HL-60 (cell line): ENCODE data around the gene CLDN6.

Experiments used
- DNase-seq, 2 experiments: peaks; one replicate each; pipeline ENCODE4 v3.0.0-alpha.2; 2010 to 2020; ENCODE audit warnings: low read depth in 1 of 2, low spot score in 1 of 2
- H3K27ac ChIP-seq: fragments of 250-450 bp; sonication (Bioruptor Pico); replicated peaks from 2 replicates; pipeline ENCODE4 v1.5.1; 2020; ENCODE audit warnings: mild to moderate bottlenecking, moderate library complexity
- H3K27me3 ChIP-seq: fragments of 250-450 bp; sonication (Bioruptor Pico); 2 replicates; pipeline ENCODE4 v1.5.1; 2021; ENCODE audit warnings: mild to moderate bottlenecking, moderate library complexity; ENCODE audit not compliant: insufficient read depth, poor library complexity, severe bottlenecking
- H3K4me3 ChIP-seq: replicated peaks from 2 replicates; pipeline ENCODE4 v1.5.1; 2011; ENCODE audit warnings: mild to moderate bottlenecking, control low read depth, low read length; ENCODE audit not compliant: insufficient read depth
- GABPA ChIP-seq: IDR thresholded peaks from 2 replicates; pipeline ENCODE4 v1.6.1; 2012; ENCODE audit warnings: low read depth
- POLR2AphosphoS5 ChIP-seq: IDR thresholded peaks from 2 replicates; pipeline ENCODE4 v1.6.1; 2012; ENCODE audit warnings: low read depth
- REST ChIP-seq: IDR thresholded peaks from 2 replicates; pipeline ENCODE4 v1.6.1; 2012; ENCODE audit warnings: low read depth; ENCODE audit not compliant: insufficient replicate concordance
- SPI1 ChIP-seq: IDR thresholded peaks from 2 replicates; pipeline ENCODE4 v1.6.1; 2012; ENCODE audit warnings: low read depth, mild to moderate bottlenecking, borderline replicate concordance
- TF ChIP-seq, protein P1 (sequence below): IDR thresholded peaks from one replicate; pipeline ENCODE4 v1.5.1; 2011; ENCODE audit warnings: low read length, control low read depth, inconsistent platforms; ENCODE audit not compliant: insufficient read depth

The CLDN6 gene

GRCh38 chr16:3026003-3026378, 8.0 kb upstream of the CLDN6 start:
- Histone ChIP-seq H3K27ac (no peak overlapping the region), H3K27me3 (peaks cover 8% of the 10 kb centered on the region), H3K4me3 (no peak overlapping the region)
- no peak for DNase-seq
- TF ChIP-seq REST (no peak), GABPA (no peak), POLR2AphosphoS5 (no peak), SPI1 (no peak)
- TF ChIP-seq, protein P1, sequence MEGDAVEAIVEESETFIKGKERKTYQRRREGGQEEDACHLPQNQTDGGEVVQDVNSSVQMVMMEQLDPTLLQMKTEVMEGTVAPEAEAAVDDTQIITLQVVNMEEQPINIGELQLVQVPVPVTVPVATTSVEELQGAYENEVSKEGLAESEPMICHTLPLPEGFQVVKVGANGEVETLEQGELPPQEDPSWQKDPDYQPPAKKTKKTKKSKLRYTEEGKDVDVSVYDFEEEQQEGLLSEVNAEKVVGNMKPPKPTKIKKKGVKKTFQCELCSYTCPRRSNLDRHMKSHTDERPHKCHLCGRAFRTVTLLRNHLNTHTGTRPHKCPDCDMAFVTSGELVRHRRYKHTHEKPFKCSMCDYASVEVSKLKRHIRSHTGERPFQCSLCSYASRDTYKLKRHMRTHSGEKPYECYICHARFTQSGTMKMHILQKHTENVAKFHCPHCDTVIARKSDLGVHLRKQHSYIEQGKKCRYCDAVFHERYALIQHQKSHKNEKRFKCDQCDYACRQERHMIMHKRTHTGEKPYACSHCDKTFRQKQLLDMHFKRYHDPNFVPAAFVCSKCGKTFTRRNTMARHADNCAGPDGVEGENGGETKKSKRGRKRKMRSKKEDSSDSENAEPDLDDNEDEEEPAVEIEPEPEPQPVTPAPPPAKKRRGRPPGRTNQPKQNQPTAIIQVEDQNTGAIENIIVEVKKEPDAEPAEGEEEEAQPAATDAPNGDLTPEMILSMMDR: no peak

DNA sequence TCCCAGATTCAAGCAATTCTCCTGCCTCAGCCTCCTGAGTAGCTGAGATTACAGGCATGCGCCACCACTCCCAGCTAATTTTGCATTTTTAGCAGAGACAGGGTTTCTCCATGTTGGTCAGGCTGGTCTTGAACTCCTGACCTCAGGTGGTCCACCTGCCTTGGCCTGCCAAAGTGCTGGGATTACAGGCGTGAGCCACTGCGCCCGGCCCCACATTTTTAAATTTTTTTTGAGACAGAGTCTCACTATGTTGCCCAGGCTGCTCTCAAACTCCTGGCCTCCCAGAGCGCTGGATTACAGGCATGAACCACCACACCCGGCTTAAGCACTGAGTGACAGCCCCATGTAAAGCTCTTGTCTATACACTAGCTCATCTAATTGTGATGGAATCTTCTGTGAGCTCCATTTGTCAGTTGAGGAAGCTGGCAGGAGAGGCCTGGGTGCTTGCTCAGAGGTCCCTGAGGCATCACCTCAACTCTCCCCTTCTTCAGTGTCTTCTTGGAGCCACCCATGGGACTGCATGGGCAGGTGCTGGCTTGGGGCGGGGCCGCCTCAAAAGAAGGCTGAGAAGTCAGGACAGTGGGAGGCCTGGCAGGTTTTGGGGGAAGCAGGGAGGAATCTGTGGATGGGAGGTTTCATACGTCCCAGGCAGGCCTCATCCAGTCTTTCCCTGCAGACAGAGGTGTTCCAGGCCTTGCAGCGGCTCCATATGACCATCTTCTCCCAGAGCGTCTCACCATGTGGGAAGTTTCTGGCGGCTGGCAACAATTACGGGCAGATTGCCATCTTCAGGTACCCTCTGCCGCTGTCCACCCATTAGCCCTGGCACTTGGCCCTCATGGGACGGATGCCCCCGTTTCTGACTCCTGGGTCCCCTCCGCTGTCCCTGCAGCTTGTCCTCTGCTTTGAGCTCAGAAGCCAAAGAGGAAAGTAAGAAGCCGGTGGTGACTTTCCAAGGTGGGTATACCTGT, 7.3 kb upstream of the CLDN6 start:
- DNase-seq: no peak
- no peak overlapping the region for H3K27ac ChIP-seq
- H3K4me3 ChIP-seq: no peak overlapping the region
- TF ChIP-seq REST: no peak
- TF ChIP-seq, protein P1: no peak
- no peak for TF ChIP-seq SPI1
- TF ChIP-seq POLR2AphosphoS5: no peak
- peaks cover 6% of the 10 kb centered on the region for H3K27me3 ChIP-seq

- Histone ChIP-seq H3K4me3 (peak within 1 kb of the TSS; percentile 80), H3K27me3 (peaks cover 1% of the 10 kb centered on the region), H3K27ac (peak within 1 kb of the TSS; percentile 98)
- peak; percentile 97 to 99 for DNase-seq
- TF ChIP-seq, protein P1: no peak
- no peak for TF ChIP-seq REST
- TF ChIP-seq SPI1: peak; percentile 52; the same call in 1 of the 2 replicates
- TF ChIP-seq GABPA: no peak
- TF ChIP-seq POLR2AphosphoS5: peak; percentile 85; the same call in 1 of the 2 replicates
Measured at GRCh38 chr16:3023669-3024478, 5.9 kb upstream of the CLDN6 start, which contains the start of the genes HCFC1R1 and THOC6. TSS of gene HCFC1R1 (minus strand) at chr16:3023942. CDS start at chr16:3023941, 1 bp downstream. TSS of gene THOC6 (plus strand) at chr16:3024035. CDS start at chr16:3024327, 292 bp downstream.
